Ishikawa (cell line): ENCODE measurements around the gene MX1.

Experiments used
- CEBPB ChIP-seq: IDR thresholded peaks from 2 replicates; pipeline ENCODE4 v1.6.1; 2012
- EGR1 ChIP-seq: IDR thresholded peaks from 2 replicates; pipeline ENCODE4 v1.6.1; 2012
- EP300 ChIP-seq: IDR thresholded peaks from 2 replicates; pipeline ENCODE4 v1.6.1; 2012; ENCODE audit warnings: borderline replicate concordance
- NFIC ChIP-seq: IDR thresholded peaks from 2 replicates; pipeline ENCODE4 v1.6.1; 2012
- RAD21 ChIP-seq: IDR thresholded peaks from 2 replicates; pipeline ENCODE4 v1.6.1; 2012; ENCODE audit warnings: low read depth
- REST ChIP-seq: IDR thresholded peaks from 2 replicates; pipeline ENCODE4 v1.6.1; 2012; ENCODE audit warnings: low read depth, mild to moderate bottlenecking
- USF1 ChIP-seq: IDR thresholded peaks from 2 replicates; pipeline ENCODE4 v1.6.1; 2012
- YY1 ChIP-seq: IDR thresholded peaks from 2 replicates; pipeline ENCODE4 v1.6.1; 2012; ENCODE audit warnings: low read depth
- ZBTB7A ChIP-seq: IDR thresholded peaks from 2 replicates; pipeline ENCODE4 v1.6.1; 2012; ENCODE audit warnings: low read depth

- TF ChIP-seq USF1 (no peak), YY1 (no peak), REST (no peak), NFIC (no peak), RAD21 (no peak), EGR1 (no peak), EP300 (no peak), CEBPB (no peak), ZBTB7A (no peak)
Measured at GRCh38 chr21:41422546-41423304, 3.3 kb upstream of the MX1 start.
